H1 (cell line): ENCODE results near the gene SGK2. TPM values are rescaled to one million over a fixed set of nuclear protein-coding genes. Genes with fewer than 3 reads are reported as not detected.

Source experiments
- JUN ChIP-seq: IDR thresholded peaks from 2 replicates; pipeline ENCODE4 v1.6.1; 2011; ENCODE audit warnings: low read depth, mild to moderate bottlenecking, improper control_type of control experiment, low read length
- RAD21 ChIP-seq, 2 experiments: IDR thresholded peaks in 1 of 2; conservative IDR thresholded peaks in 1 of 2; 2 replicates each; pipeline ENCODE4 v1.6.1; 2011; ENCODE audit warnings: low read depth in 2 of 2, low read length in 2 of 2, improper control_type of control experiment in 1 of 2, inconsistent platforms in 1 of 2, mild to moderate bottlenecking in 1 of 2, moderate library complexity in 1 of 2
- SUZ12 ChIP-seq: fragments of 200-600 bp; sonication (generic); IDR thresholded peaks from 2 replicates; pipeline ENCODE4 v1.6.1; 2012; ENCODE audit warnings: mild to moderate bottlenecking, inconsistent platforms, low read length, moderate library complexity, mixed read lengths
- polyA plus RNA-seq, 7 experiments: library from polyadenylated mRNA; depleted of rRNA in 3 of 7; stranded (reverse) in 5 of 7; unstranded in 2 of 7; fragments of >200 nt in 5 of 7; fragments of 200-250 nt in 2 of 7; gene quantifications; 1 replicate in 5 of 7; 2 replicates in 1 of 7; 4 replicates in 1 of 7; pipeline versions ENCODE4 v1.2.1 to v1.2.3, GENCODE V29; 2011 to 2013; ENCODE audit warnings: missing spikeins in 2 of 7, mixed read lengths in 2 of 7
- total RNA-seq: library from RNA; stranded (reverse); fragmentation: NEBNext Ultra II Directional; extraction: Animal tissue kit (Norgen Biotek cat#: 25700); gene quantifications from 2 replicates; pipeline ENCODE4 v1.2.1, GENCODE V29; 2021

SGK2 gene
- total and polyA plus RNA-seq, 2 of the 8 experiments (the other 6 are each of a cell fraction or from before 2014, with no cell fraction given) = 0.21 TPM; not detected in 1

DNA sequence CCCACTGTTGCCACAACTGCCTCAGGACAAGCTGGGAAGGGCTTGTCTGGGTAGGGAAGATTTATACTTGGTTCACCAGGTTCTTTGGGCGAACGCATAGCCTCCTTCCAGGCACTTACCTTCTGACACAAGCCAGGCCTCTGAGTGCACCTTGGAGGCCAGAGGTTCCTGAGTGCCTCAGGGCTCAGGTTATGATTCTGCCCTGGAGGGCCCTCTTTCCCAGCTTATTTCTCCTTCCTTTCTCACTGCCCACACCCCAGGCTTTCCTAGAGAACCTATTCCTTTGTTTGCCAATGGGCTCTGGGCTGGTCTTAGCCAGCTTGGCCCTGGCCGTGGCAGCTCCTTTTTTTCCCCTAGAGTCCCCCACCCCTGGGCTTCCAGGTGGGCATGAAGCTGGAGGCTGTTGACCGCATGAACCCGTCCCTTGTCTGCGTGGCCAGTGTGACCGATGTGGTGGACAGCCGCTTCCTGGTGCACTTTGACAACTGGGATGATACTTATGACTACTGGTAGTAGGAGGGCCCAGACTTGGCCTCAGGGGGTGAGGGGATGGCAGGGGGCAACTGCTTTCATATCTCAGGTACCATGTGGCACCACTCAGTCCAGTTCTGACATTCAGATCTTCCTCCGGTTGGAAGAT is 26.3 kb upstream of the SGK2 start (continued):
- TF ChIP-seq SUZ12 = no peak
- no peak for TF ChIP-seq RAD21 (IDR thresholded peaks at IDR 0.05 in 1 of 2, conservative IDR thresholded peaks at IDR 0.05 in 1 of 2; ENCODE audit: low read depth in 2 of 2, low read length in 2 of 2)
- no peak for TF ChIP-seq JUN
